ENCODE data around the gene C1orf159.

- TF ChIP-seq CTCF (IDR thresholded peaks at IDR 0.05; ENCODE audit: poor library complexity) (no peak), EZH2 (IDR thresholded peaks at IDR 0.05; ENCODE audit: borderline replicate concordance) (no peak), EZH2phosphoT487 (IDR thresholded peaks at IDR 0.05; ENCODE audit: low read depth, severe bottlenecking, unreplicated experiment) (no peak)
Measured at GRCh38 chr1:1149416-1149815, 33.5 kb upstream of the C1orf159 start.
